C4-2B (cell line): ENCODE data around the gene MEF2C.

ENCODE experiments used
- H3K27ac ChIP-seq: fragments of 450-650 bp; 2 replicates; pipeline ENCODE4 v1.5.1; 2017
- CTCF ChIP-seq: fragments of 450-650 bp; conservative IDR thresholded peaks from 2 replicates; pipeline ENCODE4 v1.5.1; 2017; ENCODE audit warnings: mild to moderate bottlenecking
- ZFX ChIP-seq: fragments of 450-650 bp; IDR thresholded peaks from 2 replicates; pipeline ENCODE4 v1.6.1; 2017

The MEF2C gene

GRCh38 chr5:88854769-88855168 lies 28.2 kb downstream of the MEF2C start:
- no peak overlapping the region for H3K27ac ChIP-seq
- TF ChIP-seq CTCF, result no peak
- TF ChIP-seq ZFX, result no peak

GRCh38 chr5:88847420-88847819 lies 35.6 kb downstream of the MEF2C start:
- no peak for TF ChIP-seq ZFX
- no peak for TF ChIP-seq CTCF
- no peak overlapping the region for H3K27ac ChIP-seq

- TF ChIP-seq CTCF, result no peak
- no peak for TF ChIP-seq ZFX
- H3K27ac ChIP-seq, result no peak overlapping the region
Observed at GRCh38 chr5:88846434-88846833, 36.5 kb downstream of the MEF2C start.

- no peak for TF ChIP-seq ZFX
- no peak for TF ChIP-seq CTCF
- no peak overlapping the region for H3K27ac ChIP-seq
Observed at GRCh38 chr5:88845081-88845697, 37.8 kb downstream of the MEF2C start.

- TF ChIP-seq ZFX (no peak), CTCF (no peak)
- no peak overlapping the region for H3K27ac ChIP-seq
Observed at GRCh38 chr5:88842784-88843183, 40.2 kb downstream of the MEF2C start.

- TF ChIP-seq CTCF, result no peak
- no peak for TF ChIP-seq ZFX
- no peak overlapping the region for H3K27ac ChIP-seq
Observed at GRCh38 chr5:88841212-88841611, 41.8 kb downstream of the MEF2C start.

GRCh38 chr5:88840495-88840894 lies 42.5 kb downstream of the MEF2C start:
- no peak for TF ChIP-seq ZFX
- no peak overlapping the region for H3K27ac ChIP-seq

GRCh38 chr5:88839238-88839637 lies 43.7 kb downstream of the MEF2C start:
- H3K27ac ChIP-seq, result no peak overlapping the region
- TF ChIP-seq ZFX, result no peak
- TF ChIP-seq CTCF, result no peak
